Panc1 (cell line): ENCODE measurements around the gene COL5A2. TPM values are rescaled to one million over a fixed set of nuclear protein-coding genes. Genes with fewer than 3 reads are reported as not detected.

Source experiments
- ATAC-seq: fragments of 200-7000 bp; cut with Tn5 transposase; 2 replicates; pipeline ENCODE4 v1.9.1; 2020; ENCODE audit warnings: mild to moderate bottlenecking, moderate library complexity
- BruUV-seq: library from RNA; stranded (reverse); fragments of 400-500 nt; replicated peaks from 2 replicates; lab custom pipeline; 2021; lab: Mats Ljungman, UMichigan
- CTCF ChIA-PET: fragments of 300-600 bp; sonication (Branson Sonifier 250); formaldehyde crosslinking; loops from one replicate; lab custom pipeline; 2022; ENCODE audit warnings: antibody characterized with exemption; lab: Charles Lee
- POLR2A ChIA-PET: fragments of 300-600 bp; sonication (Branson Sonifier 250); formaldehyde crosslinking; loops from one replicate; lab custom pipeline; 2022; ENCODE audit warnings: antibody characterized with exemption; lab: Charles Lee
- DNase-seq: peaks from one replicate; pipeline ENCODE4 v3.0.0-alpha.2; 2010; ENCODE audit warnings: low read depth, low spot score
- H3K27ac ChIP-seq: 2 replicates; pipeline ENCODE4 v1.5.1; 2011; ENCODE audit warnings: mild to moderate bottlenecking, low read length, inconsistent platforms
- H3K27me3 ChIP-seq: fragments of 200-500 bp; sonication (Bioruptor generic); 2 replicates; pipeline ENCODE4 v1.6.0; 2014; ENCODE audit warnings: low read length, inconsistent platforms; ENCODE audit not compliant: control insufficient read depth, insufficient read depth
- H3K36me3 ChIP-seq: fragments of 200-500 bp; sonication (Bioruptor generic); 2 replicates; pipeline ENCODE4 v1.5.1; 2014; ENCODE audit warnings: inconsistent platforms, mild to moderate bottlenecking, low read length, moderate library complexity; ENCODE audit not compliant: control insufficient read depth, insufficient read depth
- H3K4me1 ChIP-seq: 2 replicates; pipeline ENCODE4 v1.5.1; 2011; ENCODE audit warnings: inconsistent platforms, mild to moderate bottlenecking, low read length, moderate library complexity; ENCODE audit not compliant: control insufficient read depth, insufficient read depth
- H3K4me3 ChIP-seq, 2 experiments: 2 replicates each; pipeline ENCODE4 v1.5.1; 2011 to 2012; ENCODE audit warnings: low read depth in 2 of 2, low read length in 2 of 2, mild to moderate bottlenecking in 2 of 2, inconsistent platforms in 1 of 2, moderate library complexity in 1 of 2
- H3K9me3 ChIP-seq: fragments of 200-500 bp; sonication (Bioruptor generic); 2 replicates; pipeline ENCODE4 v1.5.1; 2014; ENCODE audit warnings: low read depth, mild to moderate bottlenecking, inconsistent platforms, low read length, moderate library complexity; ENCODE audit not compliant: control insufficient read depth, insufficient read depth
- SIN3A ChIP-seq: IDR thresholded peaks from 2 replicates; pipeline ENCODE4 v1.6.1; 2012; ENCODE audit warnings: low read depth, mild to moderate bottlenecking, low read length, moderate library complexity, borderline replicate concordance; ENCODE audit not compliant: insufficient read depth
- in situ Hi-C: cut with HindIII; loops from 2 replicates; pipeline ENCODE4 v1.10.0; 2016; ENCODE audit warnings: low sequenced_read_pairs, low pct_unique_long_range_greater_than_20kb
- intact Hi-C: fragments of 100-400 bp; cut with micrococcal nuclease; formaldehyde crosslinking; loops from one replicate; pipeline ENCODE4 v1.10.0; 2022; ENCODE audit not compliant: unreplicated experiment
- total RNA-seq: library from RNA; stranded (reverse); gene quantifications from one replicate; pipeline ENCODE4 v1.2.1, GENCODE V29; 2021; ENCODE audit not compliant: unreplicated experiment
- TF ChIP-seq, protein P1 (sequence below): fragments of 450-650 bp; IDR thresholded peaks from 2 replicates; pipeline ENCODE4 v1.5.1; 2017; ENCODE audit warnings: mild to moderate bottlenecking
- TF ChIP-seq, protein P2 (sequence below), 2 experiments: IDR thresholded peaks; 2 replicates each; pipeline ENCODE4 v1.6.1; 2011 to 2012; ENCODE audit warnings: low read depth in 2 of 2, control low read depth in 1 of 2, low read length in 1 of 2, mild to moderate bottlenecking in 1 of 2, moderate library complexity in 1 of 2; ENCODE audit not compliant: insufficient read depth in 1 of 2

Gene COL5A2
- total RNA-seq, 1 experiment from 2014 or later = 144 TPM

DNA sequence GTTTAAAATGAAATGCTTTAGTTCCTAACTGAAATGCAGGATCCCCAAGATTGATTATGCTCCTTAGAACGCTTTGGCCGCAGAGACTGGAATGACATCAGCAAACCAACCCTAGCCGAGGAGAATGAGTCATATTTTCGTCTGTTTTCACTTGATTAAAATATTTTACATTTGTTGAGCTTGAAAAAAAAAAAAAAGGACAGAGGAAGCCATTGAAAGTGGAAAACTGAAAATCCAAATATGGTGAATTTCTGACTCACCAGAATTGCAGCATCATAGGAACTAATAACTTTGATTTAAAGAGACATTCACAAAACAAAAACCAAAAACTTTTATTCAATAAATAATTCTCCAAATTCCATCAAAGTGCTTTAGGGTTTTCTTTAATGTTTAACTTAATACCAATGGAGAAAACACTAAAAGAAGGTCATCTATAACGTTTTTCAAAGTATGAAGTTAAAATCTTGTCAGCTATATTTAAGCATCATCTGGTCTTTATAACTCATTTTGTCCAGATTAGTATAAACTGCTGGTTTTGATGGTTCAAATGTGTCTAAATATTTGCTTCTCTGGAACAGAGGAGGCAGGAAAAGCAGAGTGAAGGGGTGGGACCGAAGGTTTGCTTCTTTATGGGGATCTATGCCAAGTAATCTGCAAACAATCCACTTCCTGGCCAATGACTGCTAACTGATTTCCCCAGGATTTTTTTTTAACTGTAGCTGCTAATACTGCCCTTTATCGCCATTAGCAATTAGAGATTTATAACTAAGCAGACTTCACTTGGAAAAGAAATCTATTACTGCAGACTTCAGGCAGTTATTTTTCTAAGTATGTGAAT, 30.9 kb upstream of the COL5A2 start:
- Histone ChIP-seq H3K4me3 (peak overlapping the region; percentile 4 to 19; a peak in 2 of 4 replicates), H3K27ac (peak overlapping the region; percentile 84), H3K36me3 (no peaks in the 10 kb centered on the region; the same call in 1 of the 2 replicates), H3K4me1 (peaks cover 22% of the 10 kb centered on the region), H3K9me3 (no peaks in the 10 kb centered on the region), H3K27me3 (no peaks in the 10 kb centered on the region)
- POLR2A ChIA-PET = no interaction called here
- in situ Hi-C loops (no loop called here), intact Hi-C loops (no loop called here)
- CTCF ChIA-PET = no interaction called here
- no TSS peak for BruUV-seq
- TF ChIP-seq, protein P1, sequence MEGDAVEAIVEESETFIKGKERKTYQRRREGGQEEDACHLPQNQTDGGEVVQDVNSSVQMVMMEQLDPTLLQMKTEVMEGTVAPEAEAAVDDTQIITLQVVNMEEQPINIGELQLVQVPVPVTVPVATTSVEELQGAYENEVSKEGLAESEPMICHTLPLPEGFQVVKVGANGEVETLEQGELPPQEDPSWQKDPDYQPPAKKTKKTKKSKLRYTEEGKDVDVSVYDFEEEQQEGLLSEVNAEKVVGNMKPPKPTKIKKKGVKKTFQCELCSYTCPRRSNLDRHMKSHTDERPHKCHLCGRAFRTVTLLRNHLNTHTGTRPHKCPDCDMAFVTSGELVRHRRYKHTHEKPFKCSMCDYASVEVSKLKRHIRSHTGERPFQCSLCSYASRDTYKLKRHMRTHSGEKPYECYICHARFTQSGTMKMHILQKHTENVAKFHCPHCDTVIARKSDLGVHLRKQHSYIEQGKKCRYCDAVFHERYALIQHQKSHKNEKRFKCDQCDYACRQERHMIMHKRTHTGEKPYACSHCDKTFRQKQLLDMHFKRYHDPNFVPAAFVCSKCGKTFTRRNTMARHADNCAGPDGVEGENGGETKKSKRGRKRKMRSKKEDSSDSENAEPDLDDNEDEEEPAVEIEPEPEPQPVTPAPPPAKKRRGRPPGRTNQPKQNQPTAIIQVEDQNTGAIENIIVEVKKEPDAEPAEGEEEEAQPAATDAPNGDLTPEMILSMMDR = no peak
- TF ChIP-seq, protein P2, sequence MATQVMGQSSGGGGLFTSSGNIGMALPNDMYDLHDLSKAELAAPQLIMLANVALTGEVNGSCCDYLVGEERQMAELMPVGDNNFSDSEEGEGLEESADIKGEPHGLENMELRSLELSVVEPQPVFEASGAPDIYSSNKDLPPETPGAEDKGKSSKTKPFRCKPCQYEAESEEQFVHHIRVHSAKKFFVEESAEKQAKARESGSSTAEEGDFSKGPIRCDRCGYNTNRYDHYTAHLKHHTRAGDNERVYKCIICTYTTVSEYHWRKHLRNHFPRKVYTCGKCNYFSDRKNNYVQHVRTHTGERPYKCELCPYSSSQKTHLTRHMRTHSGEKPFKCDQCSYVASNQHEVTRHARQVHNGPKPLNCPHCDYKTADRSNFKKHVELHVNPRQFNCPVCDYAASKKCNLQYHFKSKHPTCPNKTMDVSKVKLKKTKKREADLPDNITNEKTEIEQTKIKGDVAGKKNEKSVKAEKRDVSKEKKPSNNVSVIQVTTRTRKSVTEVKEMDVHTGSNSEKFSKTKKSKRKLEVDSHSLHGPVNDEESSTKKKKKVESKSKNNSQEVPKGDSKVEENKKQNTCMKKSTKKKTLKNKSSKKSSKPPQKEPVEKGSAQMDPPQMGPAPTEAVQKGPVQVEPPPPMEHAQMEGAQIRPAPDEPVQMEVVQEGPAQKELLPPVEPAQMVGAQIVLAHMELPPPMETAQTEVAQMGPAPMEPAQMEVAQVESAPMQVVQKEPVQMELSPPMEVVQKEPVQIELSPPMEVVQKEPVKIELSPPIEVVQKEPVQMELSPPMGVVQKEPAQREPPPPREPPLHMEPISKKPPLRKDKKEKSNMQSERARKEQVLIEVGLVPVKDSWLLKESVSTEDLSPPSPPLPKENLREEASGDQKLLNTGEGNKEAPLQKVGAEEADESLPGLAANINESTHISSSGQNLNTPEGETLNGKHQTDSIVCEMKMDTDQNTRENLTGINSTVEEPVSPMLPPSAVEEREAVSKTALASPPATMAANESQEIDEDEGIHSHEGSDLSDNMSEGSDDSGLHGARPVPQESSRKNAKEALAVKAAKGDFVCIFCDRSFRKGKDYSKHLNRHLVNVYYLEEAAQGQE (IDR thresholded peaks at IDR 0.05; ENCODE audit: insufficient read depth in 1 of 2, low read depth in 2 of 2, low read length in 1 of 2) = no peak
- no peak for TF ChIP-seq SIN3A
- ATAC-seq (peak; percentile 81), DNase-seq (no peak)

DNA sequence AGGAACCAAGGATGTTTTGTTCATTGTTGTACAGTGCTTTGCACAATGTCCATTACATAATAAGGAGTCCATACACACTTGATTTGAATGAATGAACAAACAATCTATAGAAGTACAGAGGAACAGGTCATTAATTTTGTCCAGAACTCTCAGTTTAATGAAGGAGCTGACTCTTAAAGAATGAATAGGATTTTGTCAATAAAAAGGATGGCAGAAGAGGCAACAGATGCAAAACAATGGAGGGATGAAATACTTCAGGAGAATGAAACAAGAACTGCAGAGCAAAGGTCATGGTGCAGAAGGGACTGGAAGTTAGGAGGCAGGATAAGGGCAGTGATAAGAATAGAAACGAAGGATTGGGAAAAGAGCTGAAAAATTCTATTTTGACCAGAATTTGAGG, 28.7 kb upstream of the COL5A2 start:
- Histone ChIP-seq H3K27me3 (no peaks in the 10 kb centered on the region), H3K36me3 (no peaks in the 10 kb centered on the region), H3K4me3 (no peak overlapping the region), H3K27ac (peak overlapping the region; percentile 84), H3K9me3 (no peaks in the 10 kb centered on the region), H3K4me1 (peaks cover 32% of the 10 kb centered on the region)
- BruUV-seq = no TSS peak
- ATAC-seq (no peak), DNase-seq (no peak)
- TF ChIP-seq, protein P2 (IDR thresholded peaks at IDR 0.05; ENCODE audit: insufficient read depth in 1 of 2, low read depth in 2 of 2, low read length in 1 of 2) = no peak
- ChIA-PET CTCF (no interaction called here), POLR2A (no interaction called here)
- in situ Hi-C loops (no loop called here), intact Hi-C loops (loop anchor here (10.0 kb wide), 1 partner anchor 77 kb away; no protein-coding TSS in a partner anchor)
